ENCODE data around the gene NRDE2. TPM values are rescaled to one million over a fixed set of nuclear protein-coding genes. Genes with fewer than 3 reads are reported as not detected.
A peak's percentile ranks its signal among the peaks of the same experiment; 100 is the strongest.

The NRDE2 gene
- total and polyA plus RNA-seq, 2 of the 4 experiments (the other 2 are of a cell fraction): 4.5 to 9.3 TPM

DNA sequence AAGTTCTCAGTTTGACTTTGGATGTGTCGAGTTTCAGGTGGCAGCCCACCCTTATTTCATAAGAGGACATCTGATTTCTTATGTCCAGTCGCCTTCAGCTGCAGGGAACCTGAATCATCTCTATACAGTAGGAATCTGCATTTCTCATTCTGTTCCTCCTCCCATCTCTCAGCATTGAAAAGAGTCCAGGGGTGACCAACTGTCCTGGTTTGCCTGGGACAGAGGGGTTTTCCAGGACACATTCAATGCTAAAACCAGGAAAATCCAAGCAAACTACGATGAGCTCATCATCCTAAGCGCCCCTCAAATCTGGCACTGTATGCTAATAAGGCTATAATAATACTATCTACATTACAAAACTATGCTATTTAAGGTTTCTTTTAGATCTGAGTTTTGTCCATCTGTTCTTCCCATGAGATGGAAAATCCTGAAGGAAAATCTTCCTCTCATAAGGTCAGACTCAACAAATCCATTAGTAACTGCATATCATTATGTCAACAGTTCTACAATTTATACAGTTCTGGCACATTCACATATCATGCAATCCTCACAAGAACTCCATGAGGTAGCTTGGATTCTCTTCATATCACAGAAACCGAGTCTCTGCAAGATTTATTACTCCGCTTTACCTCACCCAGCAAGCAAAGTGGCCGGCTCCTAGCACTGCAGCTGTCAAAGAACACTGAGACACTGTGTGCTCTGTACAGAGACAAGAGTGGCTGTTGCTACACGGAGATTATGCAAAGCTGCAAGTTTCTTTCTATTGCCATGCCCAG lies 49.5 kb upstream of the NRDE2 start:
- Histone ChIP-seq H3K18ac (ENCODE audit: low read depth, low read length) (no peak overlapping the region), H3K36me3 (ENCODE audit: control insufficient read depth, insufficient read depth, low read length) (no peaks in the 10 kb centered on the region), H2BK20ac (ENCODE audit: low read depth, low read length) (no peak overlapping the region), H4K8ac (ENCODE audit: low read depth in 2 of 2, low read length in 2 of 2) (no peak overlapping the region; a peak in 1 of 4 replicates), H3K27me3 (ENCODE audit: control insufficient read depth, insufficient read depth, low read length) (no peaks in the 10 kb centered on the region), H4K20me1 (ENCODE audit: insufficient read depth, low read length) (no peaks in the 10 kb centered on the region), H3K4ac (ENCODE audit: low read depth, low read length) (no peak overlapping the region), H2AK9ac (replicated peaks; ENCODE audit: low read depth, low read length, poor library complexity) (no peak overlapping the region), H2BK15ac (ENCODE audit: low read depth, low read length) (no peak overlapping the region), H3K9me3 (ENCODE audit: control insufficient read depth, insufficient read depth, low read length) (no peaks in the 10 kb centered on the region), H2BK120ac (ENCODE audit: low read depth, low read length) (no peak overlapping the region), H4K5ac (ENCODE audit: low read depth, low read length) (no peak overlapping the region), H3K27ac (ENCODE audit: insufficient read depth, low read length) (no peak overlapping the region), H3K9me1 (ENCODE audit: insufficient read depth, low read length) (0 out of 2 replicates have a peak, but pooled peaks cover 2% of the 10 kb centered on the region), H2AK5ac (ENCODE audit: low read depth, low read length) (no peak overlapping the region; the same call in 1 of the 2 replicates), H3K4me3 (ENCODE audit: insufficient read depth, low read depth, low read length) (no peak overlapping the region), H3K56ac (ENCODE audit: extremely low read depth, insufficient read depth, low read length) (no peak overlapping the region), H3K79me1 (ENCODE audit: low read depth in 1 of 2, low read length in 2 of 2) (peaks cover 3 to 12% of the 10 kb centered on the region in 2 experiments; a peak in 1 of 4 replicates), H3K4me1 (ENCODE audit: control insufficient read depth, insufficient read depth, low read length) (peaks cover 13% of the 10 kb centered on the region), H3K4me2 (ENCODE audit: low read depth, low read length) (peak overlapping the region; percentile 7; the same call in 1 of the 2 replicates), H2AFZ (replicated peaks; ENCODE audit: low read length, poor library complexity) (peak overlapping the region; percentile 10), H3K23ac (ENCODE audit: low read depth, low read length) (no peak overlapping the region), H3K9ac (ENCODE audit: low read depth, low read length) (no peak overlapping the region), H2BK5ac (ENCODE audit: low read depth, low read length, poor library complexity, severe bottlenecking) (no peak overlapping the region), H3K14ac (replicated peaks; ENCODE audit: low read depth, low read length) (no peak overlapping the region), H4K91ac (ENCODE audit: insufficient read depth, low read depth, low read length) (no peak overlapping the region)
- no TSS peak for BruUV-seq (replicated peaks)
- DNase-seq (no peak), ATAC-seq (ENCODE audit: low read depth) (no peak)
- intact Hi-C loops (cut with micrococcal nuclease) (loop anchor here (5.0 kb wide), 1 partner anchor 79 kb away; no protein-coding TSS in a partner anchor), in situ Hi-C loops (cut with MboI; ENCODE audit: low sequenced_read_pairs) (loop anchor here (25.0 kb wide), 1 partner anchor 781 kb away; no protein-coding TSS in a partner anchor), dilution Hi-C loops (cut with HindIII; ENCODE audit: low sequenced_read_pairs, unreplicated experiment) (no loop called here)
- TF ChIP-seq MAFK (IDR thresholded peaks at IDR 0.05; ENCODE audit: low read depth, low read length): no peak
- no peak for TF ChIP-seq RFX5 (IDR thresholded peaks at IDR 0.05; ENCODE audit: low read depth, low read length)
- no peak for TF ChIP-seq MAZ (IDR thresholded peaks at IDR 0.05; ENCODE audit: borderline replicate concordance, low read depth, low read length)
- ChIA-PET CTCF (no interaction called here), POLR2A (ENCODE audit: unreplicated experiment) (interaction anchor here (0.5 to 0.6 kb wide), 2 partner anchors 14 to 218 kb away, joined by 3 read pairs; no protein-coding TSS in a partner anchor)
- 20% methylated on average over 1 of the region's 8 CpGs; no CpG with 5 or more reads in 1 of the 2 experiments for WGBS, 2 experiments (ENCODE audit: extremely low coverage in 2 of 2, insufficient read length in 1 of 2)

Data from IMR-90 (cell line).